GM04503 (cell line): ENCODE measurements around the gene CYTH1.

Experiments
- DNase-seq: peaks from one replicate; pipeline ENCODE4 v3.0.0-alpha.2; 2012; ENCODE audit warnings: low read depth

Gene CYTH1

GRCh38 chr17:78734793-78735641, 47.1 kb downstream of the CYTH1 start:
- no peak for DNase-seq

GRCh38 chr17:78732354-78732753, 49.7 kb downstream of the CYTH1 start:
- DNase-seq, result no peak

GRCh38 chr17:78731904-78732303, 50.2 kb downstream of the CYTH1 start:
- DNase-seq, result no peak

GRCh38 chr17:78729641-78730040, 52.4 kb downstream of the CYTH1 start:
- no peak for DNase-seq

GRCh38 chr17:78728495-78728894, 53.6 kb downstream of the CYTH1 start:
- DNase-seq, result no peak

- no peak for DNase-seq
Measured at GRCh38 chr17:78727476-78728229, 54.4 kb downstream of the CYTH1 start.

- no peak for DNase-seq
Measured at GRCh38 chr17:78727057-78727456, 55.0 kb downstream of the CYTH1 start.

- DNase-seq, result no peak
Measured at GRCh38 chr17:78726513-78726912, 55.6 kb downstream of the CYTH1 start.

GRCh38 chr17:78725448-78726021, 56.5 kb downstream of the CYTH1 start:
- DNase-seq, result no peak

- no peak for DNase-seq
Measured at GRCh38 chr17:78724999-78725398, 57.1 kb downstream of the CYTH1 start.

GRCh38 chr17:78724544-78724943, 57.5 kb downstream of the CYTH1 start:
- no peak for DNase-seq

GRCh38 chr17:78723957-78724356, 58.1 kb downstream of the CYTH1 start:
- no peak for DNase-seq

GRCh38 chr17:78723001-78723796, 58.9 kb downstream of the CYTH1 start:
- DNase-seq, result no peak

- DNase-seq, result no peak
Measured at GRCh38 chr17:78722246-78722761, 59.8 kb downstream of the CYTH1 start.

- no peak for DNase-seq
Measured at GRCh38 chr17:78719630-78720298, 62.3 kb downstream of the CYTH1 start.

- DNase-seq, result no peak
Measured at GRCh38 chr17:78718575-78719208, 63.4 kb downstream of the CYTH1 start.

GRCh38 chr17:78717431-78717980, 64.6 kb downstream of the CYTH1 start:
- no peak for DNase-seq

- DNase-seq, result no peak
Measured at GRCh38 chr17:78716814-78717393, 65.2 kb downstream of the CYTH1 start.

GRCh38 chr17:78716292-78716691, 65.8 kb downstream of the CYTH1 start:
- no peak for DNase-seq

- no peak for DNase-seq
Measured at GRCh38 chr17:78715876-78716275, 66.2 kb downstream of the CYTH1 start.
